Fibroblast of lung (primary cell): Measurements from ENCODE around the gene CRLF1.

Source experiments
- CTCF ChIP-seq, 2 donors: IDR thresholded peaks in 1 of 2; conservative IDR thresholded peaks in 1 of 2; 1 replicate in 1 of 2; 2 replicates in 1 of 2; pipeline ENCODE4 v1.5.1; 2011 to 2012; ENCODE audit warnings: low read length in 2 of 2, control low read depth in 1 of 2, inconsistent platforms in 1 of 2, low read depth in 1 of 2, mild to moderate bottlenecking in 1 of 2
- EZH2 ChIP-seq: IDR thresholded peaks from 2 replicates; pipeline ENCODE4 v1.5.1; 2012; ENCODE audit warnings: low read length, control low read depth, mild to moderate bottlenecking; ENCODE audit errors: missing control alignments

- TF ChIP-seq CTCF (conservative IDR thresholded peaks at IDR 0.05 in 1 of 2, IDR thresholded peaks at IDR 0.05 in 1 of 2; ENCODE audit: low read depth in 1 of 2, low read length in 2 of 2), result no peak
- TF ChIP-seq EZH2, result no peak
Observed at GRCh38 chr19:18566953-18567352, 39.6 kb downstream of the CRLF1 start.
